Transverse colon (tissue), 4 donors: ENCODE measurements around the gene CASP2. TPM values are rescaled to one million over a fixed set of nuclear protein-coding genes. Genes with fewer than 3 reads are reported as not detected.

Experiments
- DNase-seq: peaks from one replicate; pipeline ENCODE4 v3.0.0-alpha.2; 2019
- H3K27ac ChIP-seq, 4 donors: fragments of 200-600 bp; sonication (generic); 2 replicates each; pipeline ENCODE4 v1.5.1; 2016 to 2018; ENCODE audit warnings: inconsistent platforms in 4 of 4
- H3K27me3 ChIP-seq: fragments of 200-600 bp; sonication (generic); 2 replicates; pipeline ENCODE4 v1.5.1; 2017; ENCODE audit warnings: inconsistent platforms
- H3K36me3 ChIP-seq, 4 donors: fragments of 200-600 bp; sonication (generic); 2 replicates each; pipeline ENCODE4 v1.5.1; 2017 to 2019; ENCODE audit warnings: inconsistent platforms in 4 of 4
- H3K4me1 ChIP-seq, 4 donors: fragments of 200-600 bp; sonication (generic); 2 replicates each; pipeline ENCODE4 v1.5.1; 2017 to 2020; ENCODE audit warnings: inconsistent platforms in 4 of 4
- H3K4me3 ChIP-seq, 4 donors: fragments of 200-600 bp; sonication (generic); 1 replicate in 1 of 4; 2 replicates in 3 of 4; pipeline versions ENCODE4 v1.5.1 to v1.6.1; 2017 to 2019; ENCODE audit warnings: inconsistent platforms in 4 of 4
- H3K9me3 ChIP-seq, 2 donors: fragments of 200-600 bp; sonication (generic); 2 replicates each; pipeline ENCODE4 v1.5.1; 2017 to 2019; ENCODE audit warnings: inconsistent platforms in 2 of 2
- EP300 ChIP-seq: sonication (generic); formaldehyde crosslinking; IDR thresholded peaks from one replicate; pipeline ENCODE4 v1.6.1; 2017; ENCODE audit warnings: antibody characterized with exemption, low read depth
- POLR2A ChIP-seq: fragments of 450-650 bp; IDR thresholded peaks from one replicate; pipeline ENCODE4 v1.6.1; 2016; ENCODE audit warnings: antibody characterized with exemption, mild to moderate bottlenecking, moderate library complexity
- POLR2AphosphoS5 ChIP-seq, 3 donors: sonication (generic); formaldehyde crosslinking; IDR thresholded peaks; one replicate each; pipeline ENCODE4 v1.6.1; 2016; ENCODE audit warnings: antibody characterized with exemption in 3 of 3
- WGBS, 2 donors: methylation state at CpG; one replicate each; pipeline ENCODE4 v1.1.5; 2018; ENCODE audit warnings: low coverage in 1 of 2; 5-methylcytosine and 5-hydroxymethylcytosine counted together
- in situ Hi-C, 4 donors: fragments of 200-750 bp; cut with MboI; loops; one replicate each; pipeline versions ENCODE4 v1.15.0 to v1.15.1; 2017; ENCODE audit warnings: low sequenced_read_pairs in 3 of 4, low pct_ligation_motif_present in 1 of 4, low pct_unique_long_range_greater_than_20kb in 1 of 4
- intact Hi-C: fragments of 100-400 bp; cut with DNase I; formaldehyde crosslinking; loops from one replicate; pipeline ENCODE4 v1.15.1; 2023; ENCODE audit warnings: low total_unique reads
- total RNA-seq, 4 donors: library from RNA; depleted of rRNA; stranded (reverse); fragments of >200 nt; gene quantifications; one replicate each; pipeline ENCODE4 v1.1.0, GENCODE V29; 2016
- TF ChIP-seq, protein P1 (sequence below), 5 experiments: fragments of 200-600 bp in 3 of 5; fragments of 450-650 bp in 2 of 5; sonication (generic) in 3 of 5; IDR thresholded peaks; 1 replicate in 2 of 5; 2 replicates in 3 of 5; pipeline ENCODE4 v1.5.1; 2016 to 2017; ENCODE audit warnings: antibody characterized with exemption in 5 of 5, inconsistent platforms in 3 of 5, mild to moderate bottlenecking in 2 of 5, moderate library complexity in 1 of 5

The CASP2 gene
- total RNA-seq, 4 donors from 2014 or later: 13.5 to 38.9 (median 17.6) TPM

DNA sequence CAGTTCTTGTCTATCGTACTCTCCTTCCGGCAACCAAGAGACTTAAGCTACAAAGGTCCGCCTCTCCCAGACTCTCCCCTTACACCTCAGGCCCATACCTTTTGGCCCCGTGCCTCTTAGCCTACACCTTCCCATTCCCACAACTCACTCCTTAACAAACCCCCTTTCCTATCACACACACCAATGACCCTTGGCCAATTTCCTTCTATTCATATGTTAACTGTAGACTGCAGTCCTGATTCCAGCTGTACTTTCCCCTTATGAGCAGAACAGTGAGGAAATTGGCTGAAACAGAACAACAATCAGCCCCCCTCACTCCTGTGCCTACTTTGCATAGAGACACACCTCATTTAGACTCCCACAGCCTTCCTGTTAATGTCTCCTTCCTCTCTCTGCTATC lies 4.8 kb upstream of the CASP2 start:
- Histone ChIP-seq H3K27ac (peak overlapping the region; percentile 83 to 86 (median 86)), H3K9me3 (no peaks in the 10 kb centered on the region), H3K36me3 (no peaks in the 10 kb centered on the region), H3K27me3 (no peaks in the 10 kb centered on the region), H3K4me3 (no peak overlapping the region), H3K4me1 (peaks cover 11 to 66% (median 39%) of the 10 kb centered on the region in 4 donors)
- 48 to 50% methylated on average over 4 of the region's 4 CpGs for WGBS, 2 donors
- TF ChIP-seq EP300 (no peak), POLR2AphosphoS5 (IDR thresholded peaks at IDR 0.05) (no peak), POLR2A (no peak)
- TF ChIP-seq, protein P1, sequence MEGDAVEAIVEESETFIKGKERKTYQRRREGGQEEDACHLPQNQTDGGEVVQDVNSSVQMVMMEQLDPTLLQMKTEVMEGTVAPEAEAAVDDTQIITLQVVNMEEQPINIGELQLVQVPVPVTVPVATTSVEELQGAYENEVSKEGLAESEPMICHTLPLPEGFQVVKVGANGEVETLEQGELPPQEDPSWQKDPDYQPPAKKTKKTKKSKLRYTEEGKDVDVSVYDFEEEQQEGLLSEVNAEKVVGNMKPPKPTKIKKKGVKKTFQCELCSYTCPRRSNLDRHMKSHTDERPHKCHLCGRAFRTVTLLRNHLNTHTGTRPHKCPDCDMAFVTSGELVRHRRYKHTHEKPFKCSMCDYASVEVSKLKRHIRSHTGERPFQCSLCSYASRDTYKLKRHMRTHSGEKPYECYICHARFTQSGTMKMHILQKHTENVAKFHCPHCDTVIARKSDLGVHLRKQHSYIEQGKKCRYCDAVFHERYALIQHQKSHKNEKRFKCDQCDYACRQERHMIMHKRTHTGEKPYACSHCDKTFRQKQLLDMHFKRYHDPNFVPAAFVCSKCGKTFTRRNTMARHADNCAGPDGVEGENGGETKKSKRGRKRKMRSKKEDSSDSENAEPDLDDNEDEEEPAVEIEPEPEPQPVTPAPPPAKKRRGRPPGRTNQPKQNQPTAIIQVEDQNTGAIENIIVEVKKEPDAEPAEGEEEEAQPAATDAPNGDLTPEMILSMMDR (IDR thresholded peaks at IDR 0.05): no peak
- in situ Hi-C loops (no loop called here), intact Hi-C loops (no loop called here)
- DNase-seq: peak; percentile 55

GRCh38 chr7:143284591-143285469 lies 3.3 kb upstream of the CASP2 start, which contains the start of gene TMEM139:
TMEM139 (plus strand) TSS chr7:143284958; CDS start chr7:143285958, 1,000 bp downstream.
- peaks cover 3 to 64% (median 43%) of the 10 kb centered on the region in 4 donors for H3K4me1 ChIP-seq
- intact Hi-C loops: no loop called here

GRCh38 chr7:143285470-143285778 lies 2.7 kb upstream of the CASP2 start:
- Histone ChIP-seq H3K9me3 (no peaks in the 10 kb centered on the region), H3K4me1 (peaks cover 7 to 66% (median 45%) of the 10 kb centered on the region in 4 donors), H3K27me3 (no peaks in the 10 kb centered on the region), H3K27ac (peak overlapping the region; percentile 83 to 86 (median 86)), H3K36me3 (no peaks in the 10 kb centered on the region), H3K4me3 (peak overlapping the region in 1 of 4 donors; percentile 34)
- in situ Hi-C loops (no loop called here), intact Hi-C loops (no loop called here)
- WGBS, 2 donors: 60 to 67% methylated on average over 2 to 3 of the region's 3 CpGs
- peak; percentile 82 for DNase-seq
- TF ChIP-seq EP300 (no peak), POLR2A (peak; percentile 4), POLR2AphosphoS5 (IDR thresholded peaks at IDR 0.05) (peak in 2 of 3 donors; percentile 22 to 35)
- TF ChIP-seq, protein P1 (IDR thresholded peaks at IDR 0.05): no peak

More at GRCh38 chr7:143284591-143285469, 3.3 kb upstream of the CASP2 start, which contains the start of gene TMEM139:
- Histone ChIP-seq H3K27ac (peak within 1 kb of the TSS; percentile 83 to 86 (median 86)), H3K27me3 (no peaks in the 10 kb centered on the region), H3K9me3 (no peaks in the 10 kb centered on the region), H3K4me3 (peak within 1 kb of the TSS in 3 of 4 donors; percentile 7 to 34 (median 14)), H3K36me3 (no peaks in the 10 kb centered on the region)
- peak in 1 of 3 donors; percentile 34 for TF ChIP-seq POLR2AphosphoS5 (IDR thresholded peaks at IDR 0.05)
- TF ChIP-seq, protein P1 (IDR thresholded peaks at IDR 0.05): no peak
- peak; percentile 48 for TF ChIP-seq POLR2A
- in situ Hi-C loops: no loop called here
- peak; percentile 85 for DNase-seq
- WGBS, 2 donors: 44 to 51% methylated on average over 4 to 19 of the region's 19 CpGs

DNA sequence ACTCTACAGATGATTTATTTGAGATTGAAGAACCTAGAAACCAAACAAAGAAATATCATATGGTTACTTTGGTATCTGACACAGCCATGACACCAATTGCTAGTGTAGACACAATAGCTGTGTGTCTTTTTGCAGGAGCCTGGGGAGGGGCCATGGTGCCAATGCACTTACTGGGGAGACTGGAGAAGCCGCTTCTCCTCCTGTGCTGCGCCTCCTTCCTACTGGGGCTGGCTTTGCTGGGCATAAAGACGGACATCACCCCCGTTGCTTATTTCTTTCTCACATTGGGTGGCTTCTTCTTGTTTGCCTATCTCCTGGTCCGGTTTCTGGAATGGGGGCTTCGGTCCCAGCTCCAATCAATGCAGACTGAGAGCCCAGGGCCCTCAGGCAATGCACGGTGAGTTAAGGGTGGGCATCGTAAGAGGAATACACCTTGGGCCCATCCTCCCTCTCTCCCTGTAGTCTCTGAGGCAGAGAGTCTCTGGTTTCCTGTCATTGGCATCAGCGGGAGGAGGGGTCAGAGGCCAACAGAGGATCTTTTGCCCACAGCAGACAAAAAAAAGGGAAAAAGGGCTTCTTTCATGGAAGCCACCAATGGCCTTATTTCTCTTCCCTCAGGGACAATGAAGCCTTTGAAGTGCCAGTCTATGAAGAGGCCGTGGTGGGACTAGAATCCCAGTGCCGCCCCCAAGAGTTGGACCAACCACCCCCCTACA lies 2.2 kb upstream of the CASP2 start:
- Histone ChIP-seq H3K27ac (peak overlapping the region; percentile 83 to 86 (median 86)), H3K4me3 (peak overlapping the region in 1 of 4 donors; percentile 34), H3K9me3 (no peaks in the 10 kb centered on the region), H3K4me1 (peaks cover 9 to 71% (median 47%) of the 10 kb centered on the region in 4 donors), H3K27me3 (no peaks in the 10 kb centered on the region), H3K36me3 (no peaks in the 10 kb centered on the region)
- TF ChIP-seq POLR2A: no peak
- WGBS, 2 donors: 93 to 94% methylated on average over 6 to 11 of the region's 11 CpGs
- in situ Hi-C loops: no loop called here
- intact Hi-C loops: no loop called here
- DNase-seq: no peak
